Body of pancreas (tissue), 4 donors: ENCODE results near the gene CDKN1A. TPM values are rescaled to one million over a fixed set of nuclear protein-coding genes. Genes with fewer than 3 reads are reported as not detected.

ENCODE experiments used
- ATAC-seq: fragments of 150-250 bp; one replicate; pipeline ENCODE4 v1.9.1; 2016
- DNase-seq, 4 donors: peaks; one replicate each; pipeline ENCODE4 v3.0.0-alpha.2; 2019
- H3K27ac ChIP-seq, 4 donors: fragments of 200-600 bp; sonication (generic); 1 replicate in 3 of 4; 2 replicates in 1 of 4; pipeline versions ENCODE4 v1.5.1 to v1.6.1; 2016 to 2019; ENCODE audit warnings: mild to moderate bottlenecking in 1 of 4, mixed read lengths in 1 of 4, moderate library complexity in 1 of 4
- H3K27me3 ChIP-seq, 2 donors: fragments of 200-600 bp; sonication (generic); one replicate each; pipeline ENCODE4 v1.6.0; 2016; ENCODE audit warnings: mild to moderate bottlenecking in 1 of 2
- H3K36me3 ChIP-seq, 2 donors: fragments of 200-600 bp; sonication (generic); replicated peaks in 1 of 2; 2 replicates each; pipeline ENCODE4 v1.5.1; 2016; ENCODE audit warnings: low read depth in 2 of 2; ENCODE audit not compliant: insufficient read depth in 1 of 2
- H3K4me1 ChIP-seq: fragments of 200-600 bp; sonication (generic); one replicate; pipeline ENCODE4 v1.6.0; 2016
- H3K4me3 ChIP-seq, 2 donors: fragments of 200-600 bp; sonication (generic); 1 replicate in 1 of 2; 2 replicates in 1 of 2; pipeline ENCODE4 v1.5.1; 2016 to 2019
- H3K9me3 ChIP-seq, 3 donors: fragments of 200-600 bp; sonication (generic); 1 replicate in 2 of 3; 2 replicates in 1 of 3; pipeline ENCODE4 v1.5.1; 2016
- CTCF ChIP-seq, 7 experiments: fragments of 450-650 bp in 4 of 7; fragments of 200-600 bp in 3 of 7; sonication (generic) in 3 of 7; IDR thresholded peaks; one replicate each; pipeline ENCODE4 v1.5.1; 2016 to 2019; ENCODE audit warnings: antibody characterized with exemption in 7 of 7
- POLR2A ChIP-seq, 3 donors: fragments of 450-650 bp; IDR thresholded peaks; one replicate each; pipeline ENCODE4 v1.6.1; 2016; ENCODE audit warnings: antibody characterized with exemption in 3 of 3, mild to moderate bottlenecking in 2 of 3
- WGBS, 2 donors: methylation state at CpG; one replicate each; pipeline ENCODE4 v1.1.5; 2017; 5-methylcytosine and 5-hydroxymethylcytosine counted together
- intact Hi-C: fragments of 100-400 bp; cut with DNase I; formaldehyde crosslinking; loops from one replicate; pipeline ENCODE4 v1.15.1; 2023
- total RNA-seq, 2 donors: library from RNA; depleted of rRNA; stranded (reverse); fragments of >200 nt; gene quantifications; one replicate each; pipeline ENCODE4 v1.1.0, GENCODE V29; 2016

The CDKN1A gene
- total RNA-seq, 2 donors from 2014 or later: 75.2 to 84.3 TPM

GRCh38 chr6:36694616-36695015, 16.1 kb downstream of the CDKN1A start:
- no peaks in the 10 kb centered on the region for H3K36me3 ChIP-seq
- no peaks in the 10 kb centered on the region for H3K27me3 ChIP-seq
- whole genome bisulfite sequencing, 2 donors: 58 to 81% methylated on average over 6 of the region's 6 CpGs
- intact Hi-C loops: no loop called here
- TF ChIP-seq CTCF (IDR thresholded peaks at IDR 0.05) (no peak), POLR2A (IDR thresholded peaks at IDR 0.05) (no peak)
- ATAC-seq: no peak
- no peak overlapping the region for H3K4me3 ChIP-seq
- DNase-seq: no peak
- H3K4me1 ChIP-seq: peaks cover 18% of the 10 kb centered on the region
- H3K9me3 ChIP-seq: no peaks in the 10 kb centered on the region
- no peak overlapping the region for H3K27ac ChIP-seq

GRCh38 chr6:36695414-36695813, 16.9 kb downstream of the CDKN1A start:
- intact Hi-C loops: no loop called here
- ATAC-seq: no peak
- Histone ChIP-seq H3K27ac (no peak overlapping the region), H3K4me3 (no peak overlapping the region), H3K9me3 (no peaks in the 10 kb centered on the region), H3K27me3 (no peaks in the 10 kb centered on the region), H3K4me1 (peaks cover 18% of the 10 kb centered on the region), H3K36me3 (no peaks in the 10 kb centered on the region)
- WGBS, 2 donors: 21 to 23% methylated on average over 2 of the region's 2 CpGs
- TF ChIP-seq POLR2A (IDR thresholded peaks at IDR 0.05): no peak
- no peak for TF ChIP-seq CTCF (IDR thresholded peaks at IDR 0.05)
- DNase-seq: no peak

- intact Hi-C loops: no loop called here
Measured at GRCh38 chr6:36697481-36697903, 19.0 kb downstream of the CDKN1A start, which contains the start of gene RAB44. Gene RAB44, plus strand, starts transcription at chr6:36697826. Its CDS starts 6,410 bp downstream, at chr6:36704236.

GRCh38 chr6:36698196-36698595, 19.7 kb downstream of the CDKN1A start:
- intact Hi-C loops: no loop called here
- no peaks in the 10 kb centered on the region for H3K9me3 ChIP-seq
- H3K4me1 ChIP-seq: peaks cover 9% of the 10 kb centered on the region
- no peaks in the 10 kb centered on the region for H3K27me3 ChIP-seq
- ATAC-seq (no peak), DNase-seq (no peak)
- TF ChIP-seq POLR2A (IDR thresholded peaks at IDR 0.05) (no peak), CTCF (IDR thresholded peaks at IDR 0.05) (no peak)
- H3K36me3 ChIP-seq: no peaks in the 10 kb centered on the region
- H3K4me3 ChIP-seq: no peak overlapping the region
- no peak overlapping the region for H3K27ac ChIP-seq
- WGBS, 2 donors: 80 to 94% methylated on average over 3 to 6 of the region's 6 CpGs

More at GRCh38 chr6:36697481-36697903, 19.0 kb downstream of the CDKN1A start, which contains the start of gene RAB44:
- H3K4me3 ChIP-seq: no peak within 1 kb of the TSS
- WGBS, 2 donors: 88 to 93% methylated on average over 7 of the region's 7 CpGs
- peaks cover 16% of the 10 kb centered on the region for H3K4me1 ChIP-seq
- DNase-seq: no peak
- TF ChIP-seq CTCF (IDR thresholded peaks at IDR 0.05) (no peak), POLR2A (IDR thresholded peaks at IDR 0.05) (no peak)
- no peaks in the 10 kb centered on the region for H3K36me3 ChIP-seq
- ATAC-seq: no peak
- H3K9me3 ChIP-seq: no peaks in the 10 kb centered on the region
- no peak within 1 kb of the TSS for H3K27ac ChIP-seq
- H3K27me3 ChIP-seq: no peaks in the 10 kb centered on the region

GRCh38 chr6:36698871-36699271, 20.4 kb downstream of the CDKN1A start:
- WGBS, 2 donors: 82 to 83% methylated on average over 8 of the region's 8 CpGs
- peaks cover 8% of the 10 kb centered on the region for H3K4me1 ChIP-seq
- no peaks in the 10 kb centered on the region for H3K9me3 ChIP-seq
- ATAC-seq (no peak), DNase-seq (no peak)
- no peak overlapping the region for H3K4me3 ChIP-seq
- intact Hi-C loops: no loop called here
- H3K27ac ChIP-seq: no peak overlapping the region
- H3K27me3 ChIP-seq: no peaks in the 10 kb centered on the region
- TF ChIP-seq CTCF (IDR thresholded peaks at IDR 0.05) (no peak), POLR2A (IDR thresholded peaks at IDR 0.05) (no peak)
- H3K36me3 ChIP-seq: no peaks in the 10 kb centered on the region
